ENCODE measurements around the gene FUZ.

- TF ChIP-seq POLR2A (IDR thresholded peaks at IDR 0.05) (no peak), CTCF (IDR thresholded peaks at IDR 0.05) (no peak)
Measured at GRCh38 chr19:49767381-49767780, 45.7 kb downstream of the FUZ start.
